Measurements from ENCODE around the gene MCM9. TPM values are rescaled to one million over a fixed set of nuclear protein-coding genes. Genes with fewer than 3 reads are reported as not detected.
A peak's percentile ranks its signal among the peaks of the same experiment; 100 is the strongest.

The MCM9 gene
- total RNA-seq, 3 donors from 2014 or later (not counting 1 experiment from before 2014, with no cell fraction given), result 45.2 to 53.4 (median 52.5) TPM

DNA sequence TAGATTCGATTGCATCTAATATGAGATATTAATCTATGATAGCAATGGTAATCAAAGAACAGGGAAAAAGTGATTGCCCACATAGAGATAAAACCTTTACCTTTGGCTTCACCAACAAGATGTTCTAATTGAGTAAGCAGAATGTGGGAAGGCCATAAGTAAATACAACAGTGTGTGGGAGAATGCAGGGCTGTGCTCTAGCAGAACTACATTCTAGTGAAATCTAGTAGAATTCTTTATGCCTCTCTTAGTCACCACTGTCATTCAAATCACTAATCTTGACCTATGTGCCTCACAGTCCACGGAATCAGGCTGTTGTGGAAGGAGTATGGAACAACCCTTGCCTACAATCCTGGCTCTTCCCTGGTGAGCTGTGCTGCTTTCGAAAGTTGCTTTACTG, 30.4 kb upstream of the MCM9 start:
- no peak overlapping the region for H3K27ac ChIP-seq (ENCODE audit: low read length)
- TF ChIP-seq, protein P1, sequence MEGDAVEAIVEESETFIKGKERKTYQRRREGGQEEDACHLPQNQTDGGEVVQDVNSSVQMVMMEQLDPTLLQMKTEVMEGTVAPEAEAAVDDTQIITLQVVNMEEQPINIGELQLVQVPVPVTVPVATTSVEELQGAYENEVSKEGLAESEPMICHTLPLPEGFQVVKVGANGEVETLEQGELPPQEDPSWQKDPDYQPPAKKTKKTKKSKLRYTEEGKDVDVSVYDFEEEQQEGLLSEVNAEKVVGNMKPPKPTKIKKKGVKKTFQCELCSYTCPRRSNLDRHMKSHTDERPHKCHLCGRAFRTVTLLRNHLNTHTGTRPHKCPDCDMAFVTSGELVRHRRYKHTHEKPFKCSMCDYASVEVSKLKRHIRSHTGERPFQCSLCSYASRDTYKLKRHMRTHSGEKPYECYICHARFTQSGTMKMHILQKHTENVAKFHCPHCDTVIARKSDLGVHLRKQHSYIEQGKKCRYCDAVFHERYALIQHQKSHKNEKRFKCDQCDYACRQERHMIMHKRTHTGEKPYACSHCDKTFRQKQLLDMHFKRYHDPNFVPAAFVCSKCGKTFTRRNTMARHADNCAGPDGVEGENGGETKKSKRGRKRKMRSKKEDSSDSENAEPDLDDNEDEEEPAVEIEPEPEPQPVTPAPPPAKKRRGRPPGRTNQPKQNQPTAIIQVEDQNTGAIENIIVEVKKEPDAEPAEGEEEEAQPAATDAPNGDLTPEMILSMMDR (IDR thresholded peaks at IDR 0.05), result no peak
- WGBS (ENCODE audit: insufficient coverage), result 100% methylated on average over 2 of the region's 3 CpGs
- Mint-ChIP-seq H3K36me3 (no peaks in the 10 kb centered on the region), H3K4me1 (no peaks in the 10 kb centered on the region), H3K4me3 (no peak overlapping the region), H3K27ac (no peak overlapping the region), H3K9me3 (no peaks in the 10 kb centered on the region), H3K27me3 (ENCODE audit: low read depth in 2 of 2) (peaks cover 0 to 4% of the 10 kb centered on the region in 2 donors)
- no peaks in the 10 kb centered on the region for H3K27me3 ChIP-seq (ENCODE audit: control insufficient read depth, insufficient read depth, low read length)
- ATAC-seq, result no peak
- H3K4me1 ChIP-seq (ENCODE audit: control insufficient read depth, insufficient read depth, low read length), result no peaks in the 10 kb centered on the region
- no peaks in the 10 kb centered on the region for H3K9me3 ChIP-seq (ENCODE audit: control insufficient read depth, insufficient read depth, low read length)
- no peak overlapping the region for H3K4me3 ChIP-seq (ENCODE audit: low read length)
- no peak for DNase-seq
- intact Hi-C loops (cut with micrococcal nuclease), result no loop called here
- H3K36me3 ChIP-seq (ENCODE audit: control insufficient read depth, insufficient read depth, low read length), result no peaks in the 10 kb centered on the region

DNA sequence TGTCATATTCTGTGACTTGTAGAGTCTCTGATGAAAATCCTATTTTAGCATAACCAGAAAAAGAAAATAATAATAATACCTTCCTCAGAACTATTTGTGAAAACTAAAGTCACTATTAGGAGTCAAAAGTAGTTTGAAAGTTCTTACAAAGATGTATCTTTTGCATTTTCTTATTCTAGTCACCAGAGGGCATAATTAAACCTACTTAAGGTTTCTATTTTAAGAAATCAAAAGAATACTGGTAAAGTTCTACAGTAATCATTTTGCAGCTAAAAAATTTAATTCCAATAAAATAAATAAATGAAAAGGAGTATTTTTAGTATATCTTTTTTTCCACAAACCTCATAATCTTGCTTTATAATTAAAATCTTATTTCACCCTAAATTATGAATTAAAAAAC, 28.0 kb upstream of the MCM9 start:
- Mint-ChIP-seq H3K27me3 (ENCODE audit: low read depth in 2 of 2) (peaks cover 0 to 10% of the 10 kb centered on the region in 2 donors), H3K27ac (no peak overlapping the region), H3K9me3 (no peaks in the 10 kb centered on the region), H3K4me1 (peaks cover 0 to 7% of the 10 kb centered on the region in 2 donors), H3K36me3 (no peaks in the 10 kb centered on the region), H3K4me3 (no peak overlapping the region)
- Histone ChIP-seq H3K36me3 (ENCODE audit: control insufficient read depth, insufficient read depth, low read length) (no peaks in the 10 kb centered on the region), H3K4me3 (ENCODE audit: low read length) (no peak overlapping the region), H3K27ac (ENCODE audit: low read length) (no peak overlapping the region), H3K4me1 (ENCODE audit: control insufficient read depth, insufficient read depth, low read length) (no peaks in the 10 kb centered on the region), H3K27me3 (ENCODE audit: control insufficient read depth, insufficient read depth, low read length) (no peaks in the 10 kb centered on the region), H3K9me3 (ENCODE audit: control insufficient read depth, insufficient read depth, low read length) (no peaks in the 10 kb centered on the region)
- ATAC-seq (no peak), DNase-seq (peak in 1 of 2 donors; percentile 27)
- intact Hi-C loops (cut with micrococcal nuclease), result loop anchor here (1.0 kb wide), 1 partner anchor 147 kb away; no protein-coding TSS in a partner anchor
- TF ChIP-seq, protein P1 (IDR thresholded peaks at IDR 0.05), result no peak

DNA sequence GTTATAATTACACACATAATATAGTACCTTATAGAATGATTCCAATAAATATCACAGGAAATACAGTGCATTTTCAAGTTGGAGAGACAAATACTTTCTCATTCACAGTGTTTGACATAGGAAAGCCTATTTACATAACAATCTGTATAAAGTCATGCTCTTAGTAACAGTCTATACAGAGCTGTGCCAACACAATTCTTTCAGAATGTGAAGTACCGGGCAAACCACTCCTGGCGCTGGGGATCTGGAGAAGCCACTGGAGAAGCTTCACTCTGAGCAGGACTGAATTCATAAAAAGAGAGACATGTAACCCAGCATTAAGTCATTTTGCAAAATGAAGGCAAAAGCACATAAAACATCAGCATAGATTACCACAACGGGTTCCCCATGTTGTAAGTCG, 24.9 kb upstream of the MCM9 start:
- no peak for DNase-seq
- Mint-ChIP-seq H3K4me3 (no peak overlapping the region), H3K27ac (no peak overlapping the region), H3K4me1 (peaks cover 0 to 7% of the 10 kb centered on the region in 2 donors), H3K9me3 (no peaks in the 10 kb centered on the region), H3K36me3 (no peaks in the 10 kb centered on the region), H3K27me3 (ENCODE audit: low read depth in 2 of 2) (peaks cover 0 to 13% of the 10 kb centered on the region in 2 donors)
- Histone ChIP-seq H3K4me3 (ENCODE audit: low read length) (no peak overlapping the region), H3K4me1 (ENCODE audit: control insufficient read depth, insufficient read depth, low read length) (no peaks in the 10 kb centered on the region), H3K27me3 (ENCODE audit: control insufficient read depth, insufficient read depth, low read length) (no peaks in the 10 kb centered on the region), H3K27ac (ENCODE audit: low read length) (no peak overlapping the region), H3K9me3 (ENCODE audit: control insufficient read depth, insufficient read depth, low read length) (no peaks in the 10 kb centered on the region), H3K36me3 (ENCODE audit: control insufficient read depth, insufficient read depth, low read length) (no peaks in the 10 kb centered on the region)
- TF ChIP-seq, protein P1 (IDR thresholded peaks at IDR 0.05), result no peak
- WGBS (ENCODE audit: insufficient coverage), result 97% methylated on average over 4 of the region's 4 CpGs
- no peak for ATAC-seq
- intact Hi-C loops (cut with micrococcal nuclease), result no loop called here

DNA sequence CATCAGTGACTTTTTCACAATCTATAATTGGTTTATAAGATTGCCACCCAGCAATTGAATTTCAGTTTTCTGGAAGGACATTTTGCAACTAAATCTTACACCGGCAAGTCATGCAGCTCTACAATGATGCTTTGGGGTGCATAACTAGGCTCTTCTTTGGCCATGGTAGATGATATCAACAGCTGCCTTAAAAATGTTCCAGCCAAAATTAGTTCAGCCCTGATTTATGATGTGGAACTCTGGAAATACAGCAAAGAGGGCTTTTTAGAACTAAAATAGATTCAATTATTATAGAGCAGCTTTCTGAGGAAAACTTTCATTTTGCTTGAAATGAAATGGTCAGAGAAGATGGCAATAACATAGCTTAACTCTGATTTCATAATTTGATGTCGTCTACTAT, 18.4 kb upstream of the MCM9 start:
- TF ChIP-seq, protein P1 (IDR thresholded peaks at IDR 0.05), result no peak
- Histone ChIP-seq H3K9me3 (ENCODE audit: control insufficient read depth, insufficient read depth, low read length) (no peaks in the 10 kb centered on the region), H3K27ac (ENCODE audit: low read length) (no peak overlapping the region), H3K36me3 (ENCODE audit: control insufficient read depth, insufficient read depth, low read length) (no peaks in the 10 kb centered on the region), H3K4me3 (ENCODE audit: low read length) (no peak overlapping the region), H3K4me1 (ENCODE audit: control insufficient read depth, insufficient read depth, low read length) (no peaks in the 10 kb centered on the region), H3K27me3 (ENCODE audit: control insufficient read depth, insufficient read depth, low read length) (no peaks in the 10 kb centered on the region)
- no peaks in the 10 kb centered on the region for H3K36me3 Mint-ChIP-seq
- intact Hi-C loops (cut with micrococcal nuclease), result no loop called here
- 95% methylated on average over 1 of the region's 2 CpGs for WGBS (ENCODE audit: insufficient coverage)
- H3K4me3 Mint-ChIP-seq, result no peak overlapping the region
- H3K9me3 Mint-ChIP-seq, result peaks cover 0 to 3% of the 10 kb centered on the region in 2 donors
- DNase-seq (no peak), ATAC-seq (no peak)
- no peak overlapping the region for H3K27ac Mint-ChIP-seq
- H3K27me3 Mint-ChIP-seq (ENCODE audit: low read depth in 2 of 2), result peaks cover 0 to 3% of the 10 kb centered on the region in 2 donors
- no peaks in the 10 kb centered on the region for H3K4me1 Mint-ChIP-seq

Measured in natural killer cell (primary cell).